ENCODE data around the gene ILF2. TPM values are rescaled to one million over a fixed set of nuclear protein-coding genes. Genes with fewer than 3 reads are reported as not detected.

ILF2 gene
- total RNA-seq, 1 experiment from 2014 or later = 221 TPM

- Histone ChIP-seq H3K4me1 (ENCODE audit: control insufficient read depth, insufficient read depth, low read length) (peaks cover 11% of the 10 kb centered on the region; the same call in 1 of the 2 replicates), H3K36me3 (ENCODE audit: control insufficient read depth, insufficient read depth, low read length) (peaks cover 18% of the 10 kb centered on the region), H3K9me3 (ENCODE audit: control insufficient read depth, insufficient read depth, low read depth, low read length) (no peaks in the 10 kb centered on the region), H3K4me3 (ENCODE audit: low read depth in 2 of 2, low read length in 2 of 2) (peak within 1 kb of the TSS; percentile 69 to 84), H3K27me3 (ENCODE audit: control insufficient read depth, insufficient read depth, low read length) (no peaks in the 10 kb centered on the region), H3K27ac (ENCODE audit: low read length) (peak within 1 kb of the TSS; percentile 88)
- intact Hi-C loops (cut with micrococcal nuclease; ENCODE audit: unreplicated experiment) (loop anchor here (10.0 kb wide), 1 partner anchor 84 kb away; no protein-coding TSS in a partner anchor), in situ Hi-C loops (cut with HindIII; ENCODE audit: low pct_unique_long_range_greater_than_20kb, low sequenced_read_pairs) (no loop called here)
- DNase-seq (ENCODE audit: low read depth, low spot score) (peak; percentile 51), ATAC-seq (peak; percentile 99)
- ChIA-PET CTCF (no interaction called here), POLR2A (interaction anchor here (0.7 kb wide), 1 partner anchor 29 kb away, joined by 7 read pairs; no protein-coding TSS in a partner anchor)
- TF ChIP-seq POLR2AphosphoS5 (IDR thresholded peaks at IDR 0.05; ENCODE audit: low read depth, low read length) (peak; percentile 80), SIN3A (IDR thresholded peaks at IDR 0.05; ENCODE audit: borderline replicate concordance, insufficient read depth, low read depth, low read length) (no peak; the same call in 1 of the 2 replicates), TCF7L2 (IDR thresholded peaks at IDR 0.05; ENCODE audit: low read depth, low read length) (no peak)
- TF ChIP-seq, protein P1, sequence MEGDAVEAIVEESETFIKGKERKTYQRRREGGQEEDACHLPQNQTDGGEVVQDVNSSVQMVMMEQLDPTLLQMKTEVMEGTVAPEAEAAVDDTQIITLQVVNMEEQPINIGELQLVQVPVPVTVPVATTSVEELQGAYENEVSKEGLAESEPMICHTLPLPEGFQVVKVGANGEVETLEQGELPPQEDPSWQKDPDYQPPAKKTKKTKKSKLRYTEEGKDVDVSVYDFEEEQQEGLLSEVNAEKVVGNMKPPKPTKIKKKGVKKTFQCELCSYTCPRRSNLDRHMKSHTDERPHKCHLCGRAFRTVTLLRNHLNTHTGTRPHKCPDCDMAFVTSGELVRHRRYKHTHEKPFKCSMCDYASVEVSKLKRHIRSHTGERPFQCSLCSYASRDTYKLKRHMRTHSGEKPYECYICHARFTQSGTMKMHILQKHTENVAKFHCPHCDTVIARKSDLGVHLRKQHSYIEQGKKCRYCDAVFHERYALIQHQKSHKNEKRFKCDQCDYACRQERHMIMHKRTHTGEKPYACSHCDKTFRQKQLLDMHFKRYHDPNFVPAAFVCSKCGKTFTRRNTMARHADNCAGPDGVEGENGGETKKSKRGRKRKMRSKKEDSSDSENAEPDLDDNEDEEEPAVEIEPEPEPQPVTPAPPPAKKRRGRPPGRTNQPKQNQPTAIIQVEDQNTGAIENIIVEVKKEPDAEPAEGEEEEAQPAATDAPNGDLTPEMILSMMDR (IDR thresholded peaks at IDR 0.05) = no peak
- no TSS peak for BruUV-seq (replicated peaks)
These were observed 12.2 kb downstream of the ILF2 start, which contains the start of gene SNAPIN for GRCh38 chr1:153658400-153659174. TSS of gene SNAPIN (plus strand) at chr1:153658703. CDS start at chr1:153658744, 41 bp downstream.

GRCh38 chr1:153655333-153655732, 15.5 kb downstream of the ILF2 start:
- in situ Hi-C loops (cut with HindIII; ENCODE audit: low pct_unique_long_range_greater_than_20kb, low sequenced_read_pairs) = no loop called here
- BruUV-seq (replicated peaks) = no TSS peak
- H3K36me3 ChIP-seq (ENCODE audit: control insufficient read depth, insufficient read depth, low read length) = no peaks in the 10 kb centered on the region; the same call in 1 of the 2 replicates
- no peak for TF ChIP-seq POLR2AphosphoS5 (IDR thresholded peaks at IDR 0.05; ENCODE audit: low read depth, low read length)
- TF ChIP-seq TCF7L2 (IDR thresholded peaks at IDR 0.05; ENCODE audit: low read depth, low read length) = no peak
- TF ChIP-seq, protein P1 (IDR thresholded peaks at IDR 0.05) = no peak
- no peak for TF ChIP-seq SIN3A (IDR thresholded peaks at IDR 0.05; ENCODE audit: borderline replicate concordance, insufficient read depth, low read depth, low read length)
- TF ChIP-seq REST (IDR thresholded peaks at IDR 0.05; ENCODE audit: insufficient read depth in 1 of 2, low read depth in 2 of 2, low read length in 1 of 2) = no peak
- ATAC-seq (no peak), DNase-seq (ENCODE audit: low read depth, low spot score) (no peak)
- no peaks in the 10 kb centered on the region for H3K9me3 ChIP-seq (ENCODE audit: control insufficient read depth, insufficient read depth, low read depth, low read length)
- H3K4me3 ChIP-seq (ENCODE audit: low read depth in 2 of 2, low read length in 2 of 2) = no peak overlapping the region
- POLR2A ChIA-PET = interaction anchor here (0.6 kb wide), 1 partner anchor 18 kb away, joined by 10 read pairs; no protein-coding TSS in a partner anchor
- CTCF ChIA-PET = no interaction called here
- intact Hi-C loops (cut with micrococcal nuclease; ENCODE audit: unreplicated experiment) = loop anchor here (10.0 kb wide), 1 partner anchor 81 kb away; no protein-coding TSS in a partner anchor
- no peak overlapping the region for H3K27ac ChIP-seq (ENCODE audit: low read length)
- H3K4me1 ChIP-seq (ENCODE audit: control insufficient read depth, insufficient read depth, low read length) = 0 out of 2 replicates have a peak, but pooled peaks cover 4% of the 10 kb centered on the region
- H3K27me3 ChIP-seq (ENCODE audit: control insufficient read depth, insufficient read depth, low read length) = no peaks in the 10 kb centered on the region

Measured in Panc1 (cell line).